ENCODE data around the gene DOCK4.

DOCK4 gene

DNA sequence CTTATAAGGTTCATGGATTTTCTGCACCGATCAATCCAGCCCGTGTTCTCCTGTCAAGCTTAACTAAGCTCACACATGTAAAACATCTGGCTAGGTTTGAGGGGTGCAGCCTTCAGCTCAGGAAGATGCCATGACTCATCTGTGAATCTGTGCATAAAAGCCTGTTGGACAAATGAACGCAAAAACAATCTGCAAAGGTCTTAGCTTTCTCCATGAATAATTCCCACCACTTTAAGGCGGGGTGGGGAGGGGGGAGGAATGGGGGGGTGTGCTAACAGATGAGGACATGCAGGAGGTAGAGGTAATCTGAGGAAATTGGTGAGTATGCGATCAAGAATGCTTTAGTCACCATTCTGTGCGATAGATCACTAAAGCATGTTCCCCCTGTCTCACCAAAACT, 4.8 kb downstream of the DOCK4 start:
- TF ChIP-seq, protein P1, sequence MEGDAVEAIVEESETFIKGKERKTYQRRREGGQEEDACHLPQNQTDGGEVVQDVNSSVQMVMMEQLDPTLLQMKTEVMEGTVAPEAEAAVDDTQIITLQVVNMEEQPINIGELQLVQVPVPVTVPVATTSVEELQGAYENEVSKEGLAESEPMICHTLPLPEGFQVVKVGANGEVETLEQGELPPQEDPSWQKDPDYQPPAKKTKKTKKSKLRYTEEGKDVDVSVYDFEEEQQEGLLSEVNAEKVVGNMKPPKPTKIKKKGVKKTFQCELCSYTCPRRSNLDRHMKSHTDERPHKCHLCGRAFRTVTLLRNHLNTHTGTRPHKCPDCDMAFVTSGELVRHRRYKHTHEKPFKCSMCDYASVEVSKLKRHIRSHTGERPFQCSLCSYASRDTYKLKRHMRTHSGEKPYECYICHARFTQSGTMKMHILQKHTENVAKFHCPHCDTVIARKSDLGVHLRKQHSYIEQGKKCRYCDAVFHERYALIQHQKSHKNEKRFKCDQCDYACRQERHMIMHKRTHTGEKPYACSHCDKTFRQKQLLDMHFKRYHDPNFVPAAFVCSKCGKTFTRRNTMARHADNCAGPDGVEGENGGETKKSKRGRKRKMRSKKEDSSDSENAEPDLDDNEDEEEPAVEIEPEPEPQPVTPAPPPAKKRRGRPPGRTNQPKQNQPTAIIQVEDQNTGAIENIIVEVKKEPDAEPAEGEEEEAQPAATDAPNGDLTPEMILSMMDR (IDR thresholded peaks at IDR 0.05; ENCODE audit: low read depth, low read length), result no peak

DNA sequence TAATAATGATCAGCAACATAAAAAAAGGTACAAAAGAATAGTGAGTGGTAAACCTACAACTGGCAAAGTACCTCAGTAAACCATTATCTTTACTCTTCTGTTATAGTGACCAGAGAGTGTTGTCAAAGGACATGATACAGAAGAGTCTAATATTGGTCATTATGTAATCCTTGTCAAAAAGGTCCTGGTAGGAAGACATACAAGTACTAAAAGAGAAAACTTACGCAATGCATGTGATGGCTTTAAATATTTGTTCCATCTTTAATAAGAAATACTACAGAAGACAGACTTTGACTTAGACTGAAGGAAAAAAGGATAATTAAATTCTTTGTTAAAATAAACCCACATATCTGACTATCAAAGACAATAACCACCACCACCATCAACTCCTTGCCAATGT, 6.5 kb downstream of the DOCK4 start:
- TF ChIP-seq, protein P1 (IDR thresholded peaks at IDR 0.05; ENCODE audit: low read depth, low read length), result no peak
- H3K4me3 ChIP-seq (ENCODE audit: low read depth, low read length), result no peak overlapping the region

More for the DNA sequence above, 4.8 kb downstream of the DOCK4 start:
- no peak overlapping the region for H3K4me3 ChIP-seq (ENCODE audit: low read depth, low read length)

DNA sequence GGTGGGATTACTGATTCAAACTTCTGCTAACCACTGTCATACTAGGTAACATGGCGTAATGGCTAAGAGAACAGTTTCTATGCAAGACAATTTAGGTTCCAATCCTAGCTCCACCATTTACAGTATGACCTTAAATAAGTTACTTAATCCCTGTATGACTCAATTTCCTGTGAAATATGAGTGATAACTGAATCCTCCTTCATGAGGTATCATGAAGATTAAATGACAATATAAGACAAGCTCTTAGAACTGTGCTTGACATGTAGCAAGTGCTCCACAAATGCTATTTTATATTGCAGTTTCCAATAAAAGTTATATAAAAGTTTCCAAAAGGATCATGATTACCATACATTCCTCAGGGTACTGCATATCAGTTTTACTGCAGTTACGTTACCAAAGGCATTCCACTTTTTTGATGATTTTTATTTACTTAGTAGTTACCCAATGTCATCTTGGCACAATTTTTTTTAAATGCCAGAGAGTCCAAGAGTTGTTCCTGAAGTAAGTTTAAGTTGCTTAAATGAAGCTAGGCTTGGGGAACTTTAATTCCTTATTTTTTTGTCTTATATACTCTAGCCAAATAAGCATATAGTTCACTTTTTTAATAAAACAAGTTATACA, 7.1 kb downstream of the DOCK4 start:
- TF ChIP-seq, protein P1 (IDR thresholded peaks at IDR 0.05; ENCODE audit: low read depth, low read length), result no peak
- no peak overlapping the region for H3K4me3 ChIP-seq (ENCODE audit: low read depth, low read length)

DNA sequence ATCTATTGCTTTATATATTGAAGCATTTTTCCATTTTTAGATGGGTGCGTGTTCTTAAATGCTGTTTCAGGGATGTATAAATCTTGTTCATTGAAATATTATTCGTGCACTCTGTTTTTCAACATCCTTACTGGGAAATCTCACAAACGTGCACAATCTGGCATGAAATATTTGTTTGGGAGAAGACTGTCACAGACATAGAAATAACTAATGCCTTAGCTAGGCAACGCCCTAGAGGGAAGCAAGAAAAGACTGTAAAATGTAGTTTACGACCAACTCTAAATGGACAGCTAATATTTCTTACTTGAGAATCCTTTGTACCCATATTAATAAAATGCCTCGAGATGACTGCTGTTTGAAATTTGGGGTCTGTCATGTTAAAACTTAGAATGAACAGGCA, 8.9 kb downstream of the DOCK4 start:
- TF ChIP-seq, protein P1 (IDR thresholded peaks at IDR 0.05; ENCODE audit: low read depth, low read length), result no peak
- no peak overlapping the region for H3K4me3 ChIP-seq (ENCODE audit: low read depth, low read length)

DNA sequence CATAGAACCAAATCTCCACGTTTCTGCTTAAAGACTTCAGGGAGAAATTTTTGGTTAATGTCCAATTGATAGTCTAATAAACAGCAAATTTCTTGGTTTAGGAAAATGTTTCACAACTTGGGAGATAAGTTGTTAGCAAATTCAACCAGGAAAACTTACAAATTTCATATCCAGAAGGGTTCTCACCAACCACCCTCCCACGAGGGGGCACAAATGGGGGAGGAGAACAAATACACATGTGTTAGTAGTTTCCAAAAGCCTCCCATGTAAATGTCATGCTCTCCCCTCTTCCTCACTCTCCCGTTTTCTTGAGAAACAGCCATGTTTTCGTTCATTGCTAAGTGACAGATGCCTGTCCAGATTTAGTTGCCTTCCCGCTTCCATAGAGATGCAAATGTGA, 10.5 kb downstream of the DOCK4 start:
- TF ChIP-seq, protein P1 (IDR thresholded peaks at IDR 0.05; ENCODE audit: low read depth, low read length), result no peak
- H3K4me3 ChIP-seq (ENCODE audit: low read depth, low read length), result no peak overlapping the region

DNA sequence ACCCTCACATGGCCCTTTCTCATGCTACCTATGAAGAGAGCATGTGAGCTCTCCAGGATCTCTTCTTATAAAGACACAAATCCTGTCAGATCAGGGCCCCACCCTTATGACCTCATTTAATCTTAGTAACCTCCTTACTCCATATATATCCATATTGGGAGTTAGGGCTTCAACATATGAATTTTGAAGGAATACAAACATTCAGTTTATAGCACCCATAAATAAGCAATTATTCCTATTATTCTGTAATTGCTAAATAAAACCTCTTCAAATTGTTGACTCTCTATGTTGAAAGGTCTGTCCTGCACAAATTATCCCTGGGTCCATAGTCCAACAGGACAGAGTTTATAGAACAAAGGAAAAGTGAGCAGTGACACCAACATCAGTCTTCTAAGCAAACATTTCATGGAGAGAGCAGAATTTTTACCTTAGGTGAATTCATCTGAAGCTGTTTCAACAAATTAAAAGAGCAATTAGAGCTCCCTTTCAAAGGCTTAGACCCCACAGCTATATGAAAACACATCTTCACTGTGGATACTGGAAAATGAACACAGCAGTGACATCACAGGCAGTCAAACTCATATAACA, 12.2 kb downstream of the DOCK4 start:
- TF ChIP-seq, protein P1 (IDR thresholded peaks at IDR 0.05; ENCODE audit: low read depth, low read length), result no peak
- H3K4me3 ChIP-seq (ENCODE audit: low read depth, low read length), result no peak overlapping the region

DNA sequence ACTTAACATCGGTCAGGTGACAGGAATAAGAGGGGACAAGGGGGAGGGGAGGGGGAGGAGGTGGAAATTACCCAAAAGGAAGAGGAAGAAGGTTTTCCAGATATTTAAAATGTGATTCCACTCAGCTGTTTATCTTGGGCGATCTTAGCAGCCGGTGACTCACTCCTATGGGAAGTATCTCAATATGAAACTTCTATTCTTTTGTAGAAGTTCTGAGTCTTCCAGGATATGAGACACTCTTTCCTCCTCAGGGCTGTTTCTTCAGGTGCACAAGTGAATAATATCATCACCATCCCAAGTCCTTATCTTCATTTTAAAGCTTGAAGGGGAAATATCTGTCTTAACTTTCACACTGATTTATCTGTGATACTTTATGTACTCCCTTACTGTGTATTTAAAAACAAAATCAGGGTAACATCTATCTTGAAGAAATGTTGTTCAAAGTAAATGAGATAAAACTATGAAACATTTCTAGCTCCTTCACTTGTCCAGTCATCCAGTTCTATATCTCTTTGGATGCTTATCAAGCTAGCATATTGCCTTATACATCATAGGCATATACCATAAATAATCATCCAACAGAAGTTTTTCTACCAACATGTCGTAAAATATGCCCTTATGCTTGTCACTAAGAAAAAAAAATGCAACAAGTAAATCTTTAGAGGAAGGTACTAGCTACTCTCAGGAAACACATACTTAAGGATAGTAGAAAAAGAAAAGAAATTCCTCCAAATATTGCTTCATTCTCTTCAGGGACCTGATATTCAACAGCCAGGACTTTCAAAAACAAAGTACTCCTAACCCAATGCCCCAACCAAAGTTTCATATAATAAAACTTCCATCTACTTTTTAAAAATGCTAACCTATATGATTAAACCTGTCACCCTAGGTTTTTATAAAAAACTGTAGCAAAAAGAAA, 13.7 kb downstream of the DOCK4 start:
- TF ChIP-seq, protein P1 (IDR thresholded peaks at IDR 0.05; ENCODE audit: low read depth, low read length), result no peak
- no peak overlapping the region for H3K4me3 ChIP-seq (ENCODE audit: low read depth, low read length)

Data from WI38 (cell line).